Right renal pelvis (tissue), 4 donors: ENCODE measurements around the gene COL4A6. TPM values are rescaled to one million over a fixed set of nuclear protein-coding genes. Genes with fewer than 3 reads are reported as not detected.
"Not testable (repeated sequence)": the region's sequence is repeated elsewhere in the genome, so short reads cannot be mapped to it uniquely, and the experiment has no call there.

Experiments used
- DNase-seq, 4 donors: peaks; one replicate each; pipeline ENCODE4 v3.0.0-alpha.2; 2013; ENCODE audit warnings: low read depth in 4 of 4, low spot score in 3 of 4, missing footprints in 1 of 4
- polyA plus RNA-seq, 4 donors: library from polyadenylated mRNA; unstranded; fragments of 120-200 nt; gene quantifications; one replicate each; pipeline ENCODE4 v1.2.1, GENCODE V29; 2013; ENCODE audit not compliant: insufficient read length in 4 of 4

The COL4A6 gene
- polyA plus RNA-seq: 10 to 100 TPM; 16.6 to 17.8 (median 17.3) TPM

DNA sequence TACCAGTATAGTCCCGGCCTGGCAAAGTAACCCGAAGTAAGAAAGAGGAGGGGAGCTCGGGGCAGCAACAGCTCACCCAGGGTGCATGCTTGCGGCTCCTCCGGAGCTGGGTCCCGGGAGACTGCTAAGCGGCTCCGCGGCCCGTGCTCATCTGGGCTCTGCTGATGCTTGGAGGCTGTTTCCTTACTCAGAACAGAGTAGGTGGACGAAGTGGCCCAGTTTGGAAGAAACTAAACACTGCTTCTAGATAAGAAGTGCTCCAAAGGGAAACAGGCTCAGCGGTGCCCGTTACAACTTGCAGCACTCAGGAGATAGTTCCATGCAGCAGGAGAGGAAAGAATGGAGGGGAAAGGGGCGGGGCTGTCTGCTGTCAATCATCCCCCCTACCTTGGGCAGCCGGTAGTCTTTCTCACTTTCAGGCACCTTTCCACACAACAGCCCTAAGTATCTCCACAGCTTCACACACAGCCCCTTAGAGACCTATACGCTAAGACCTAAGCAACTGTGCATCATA is at the start of gene COL4A6:
Gene COL4A6, minus strand, starts transcription at position 313 of the 514 bp plus-strand sequence. Its CDS starts 226 bp downstream, at position 87.
- no peak for DNase-seq

DNA sequence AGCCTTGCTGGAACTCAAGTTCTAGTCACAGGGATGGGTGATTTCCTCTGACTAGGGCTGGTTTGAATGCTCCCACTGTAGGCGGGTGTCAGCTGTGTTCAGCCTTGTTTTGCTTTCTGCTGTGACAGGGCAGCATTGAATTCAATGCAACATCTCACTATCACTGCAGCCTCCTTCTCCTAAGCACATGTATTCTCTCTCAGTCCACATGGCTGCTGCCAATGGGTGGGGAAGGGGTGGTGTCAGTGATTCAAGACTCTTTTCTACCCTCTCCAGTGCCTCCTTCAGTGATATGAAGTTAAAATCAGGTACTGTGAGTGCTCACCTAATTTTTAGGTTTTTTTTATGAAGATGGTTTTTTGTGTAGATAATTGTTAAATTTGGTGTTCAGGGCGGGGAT is 47.7 kb upstream of the COL4A6 start:
- DNase-seq: no peak

DNA sequence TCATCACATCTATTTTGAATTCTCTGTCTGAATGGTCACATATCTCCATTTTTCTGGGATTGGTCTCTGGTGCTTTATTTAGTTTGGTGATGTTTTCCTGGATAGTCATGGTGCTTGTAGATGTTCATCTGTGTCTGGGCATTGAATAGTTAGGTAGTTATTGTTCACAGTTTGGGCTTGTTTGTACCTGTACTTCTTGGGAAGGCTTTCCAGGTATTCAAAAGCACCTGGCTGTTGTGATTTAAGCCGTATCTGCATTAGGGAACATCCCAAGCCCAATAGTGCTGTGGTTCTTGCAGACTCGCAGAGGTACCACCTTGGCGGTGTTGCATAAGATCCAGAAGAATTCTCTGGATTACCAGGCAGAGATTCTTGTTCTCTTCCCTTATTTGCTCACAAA is 46.0 kb upstream of the COL4A6 start:
- DNase-seq: no peak

DNA sequence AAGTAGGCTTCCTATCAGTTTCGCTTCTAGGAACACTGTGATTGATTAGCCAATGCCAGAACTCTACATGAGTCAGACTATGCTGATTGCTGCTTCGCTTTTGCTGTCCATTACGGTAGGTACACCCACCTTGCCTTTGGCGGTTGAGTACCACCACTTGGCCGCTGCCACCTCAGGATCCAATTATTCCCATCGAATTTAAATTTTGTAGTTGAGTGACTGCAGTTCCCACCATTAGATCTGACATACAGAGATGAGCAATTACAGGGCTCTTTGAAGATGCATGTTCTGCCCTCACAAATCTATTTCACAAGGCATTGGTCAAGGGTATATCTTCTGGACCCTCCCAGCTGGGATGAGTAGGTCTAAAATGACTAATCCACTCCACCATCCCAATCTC is 43.3 kb upstream of the COL4A6 start:
- DNase-seq: not testable (repeated sequence)

DNA sequence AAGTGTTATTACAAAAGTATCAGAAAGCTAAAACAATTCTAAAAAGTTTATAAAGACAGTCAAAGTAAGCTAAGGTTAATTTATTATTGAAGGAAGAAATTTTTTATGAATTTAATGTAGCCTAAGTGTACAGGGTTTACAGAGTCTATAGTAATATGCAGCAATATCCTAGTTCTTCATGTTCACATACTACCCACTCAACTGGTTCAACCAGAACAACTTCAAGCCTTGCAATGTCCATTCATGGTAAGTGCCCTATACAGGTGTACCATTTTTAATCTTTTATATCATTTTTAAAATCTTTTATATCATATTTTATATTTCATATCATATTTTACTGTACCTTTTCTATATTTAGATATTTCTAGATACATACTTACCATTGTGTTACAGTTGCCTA is 35.8 kb upstream of the COL4A6 start:
- no peak for DNase-seq

DNA sequence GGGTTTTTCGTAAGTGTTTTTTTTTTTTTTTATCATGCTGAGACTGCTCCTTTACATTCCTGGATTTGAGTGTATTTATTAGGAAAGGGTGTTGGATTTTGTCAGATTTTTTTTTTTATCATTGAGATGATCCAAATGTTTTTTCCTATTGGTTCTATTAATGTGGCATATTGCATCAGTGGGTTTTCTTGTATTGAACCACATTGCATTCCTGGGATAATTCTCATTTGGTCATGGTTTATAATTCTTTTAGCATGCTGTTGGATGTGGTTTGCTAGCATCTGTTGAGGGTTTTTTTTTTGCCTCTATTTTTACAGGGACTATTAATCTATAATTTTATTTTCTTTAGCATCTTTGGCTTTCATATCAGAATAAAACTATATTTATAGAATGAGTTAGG is 30.3 kb upstream of the COL4A6 start:
- no peak for DNase-seq

DNA sequence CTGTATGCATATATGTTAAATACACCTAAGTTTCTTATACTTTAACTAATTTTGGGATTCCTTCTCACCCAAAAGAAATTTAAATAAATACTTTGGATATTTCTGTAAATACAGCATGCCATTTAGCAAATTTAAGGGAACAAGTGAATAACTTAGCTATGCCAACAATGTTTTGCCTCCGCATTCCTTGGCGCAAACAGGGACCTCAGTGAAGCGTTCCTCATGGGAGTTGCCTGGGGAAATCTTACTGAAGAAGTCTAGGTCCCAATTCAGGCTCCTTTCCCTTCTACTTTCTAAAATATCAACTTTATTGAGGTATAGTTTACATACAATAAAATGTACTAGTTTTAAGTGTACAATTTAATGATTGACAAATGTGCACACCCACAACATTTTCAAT is 26.4 kb upstream of the COL4A6 start:
- no peak for DNase-seq

DNA sequence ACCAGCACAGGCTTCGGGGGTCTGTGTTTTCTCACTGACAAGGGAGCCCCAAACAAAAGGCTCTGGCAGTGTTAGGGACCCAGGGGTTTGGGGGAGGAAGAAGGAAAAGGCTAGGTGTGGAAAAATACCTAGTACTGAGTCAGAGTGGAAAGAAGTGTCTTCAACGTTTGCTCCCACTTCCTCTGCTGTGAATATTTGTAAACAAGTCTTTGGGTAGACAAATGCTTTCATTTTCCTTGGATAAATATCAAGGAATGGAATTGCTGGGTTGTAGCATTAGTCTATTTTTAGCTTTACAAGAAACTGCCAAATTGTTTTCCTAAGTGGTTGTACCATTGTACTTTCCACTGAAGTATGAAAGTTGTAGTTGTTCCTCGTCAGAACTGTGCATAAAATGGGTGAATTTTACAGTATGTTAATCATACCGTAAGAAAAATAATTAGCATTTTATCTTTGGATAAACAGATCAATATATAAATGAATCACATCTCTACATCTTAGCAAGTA is 18.8 kb upstream of the COL4A6 start:
- no peak for DNase-seq

DNA sequence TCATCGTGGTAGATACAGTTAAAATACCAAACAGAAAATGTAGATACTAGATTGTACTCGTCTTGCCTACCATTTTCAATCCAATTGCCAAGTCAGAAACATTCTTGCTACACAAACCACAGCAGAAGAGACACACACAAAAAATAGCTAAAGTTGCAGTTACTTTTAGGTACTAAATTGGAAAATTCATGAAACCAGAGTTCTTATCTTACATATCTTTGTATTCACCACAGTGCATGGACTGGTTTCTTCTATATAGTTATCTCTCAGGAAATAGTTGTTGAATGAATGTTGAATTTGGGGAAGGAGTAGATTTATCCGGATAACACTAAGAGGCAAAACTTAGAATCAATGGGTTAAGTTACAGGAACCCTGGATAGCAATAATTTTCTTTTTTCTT is 15.6 kb upstream of the COL4A6 start:
- DNase-seq: no peak

DNA sequence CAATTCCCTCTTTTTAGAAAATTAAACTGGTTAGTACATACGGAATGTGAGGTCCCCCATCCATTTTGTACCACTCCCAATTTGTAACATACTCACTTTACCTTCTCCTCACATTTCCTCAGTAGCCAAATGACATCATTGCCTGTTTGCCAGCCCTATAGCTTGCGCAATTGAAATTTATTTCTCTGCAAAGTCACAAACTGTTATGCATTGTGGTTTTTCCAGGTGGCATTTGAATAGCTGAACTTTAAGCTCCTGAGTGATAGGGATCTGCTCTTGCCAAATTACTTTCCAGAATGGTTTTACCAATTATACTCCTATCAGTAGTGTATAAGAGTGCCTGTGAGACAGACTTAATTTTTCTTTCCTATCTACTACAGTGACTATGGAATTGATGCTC is 9.1 kb upstream of the COL4A6 start:
- DNase-seq: no peak

DNA sequence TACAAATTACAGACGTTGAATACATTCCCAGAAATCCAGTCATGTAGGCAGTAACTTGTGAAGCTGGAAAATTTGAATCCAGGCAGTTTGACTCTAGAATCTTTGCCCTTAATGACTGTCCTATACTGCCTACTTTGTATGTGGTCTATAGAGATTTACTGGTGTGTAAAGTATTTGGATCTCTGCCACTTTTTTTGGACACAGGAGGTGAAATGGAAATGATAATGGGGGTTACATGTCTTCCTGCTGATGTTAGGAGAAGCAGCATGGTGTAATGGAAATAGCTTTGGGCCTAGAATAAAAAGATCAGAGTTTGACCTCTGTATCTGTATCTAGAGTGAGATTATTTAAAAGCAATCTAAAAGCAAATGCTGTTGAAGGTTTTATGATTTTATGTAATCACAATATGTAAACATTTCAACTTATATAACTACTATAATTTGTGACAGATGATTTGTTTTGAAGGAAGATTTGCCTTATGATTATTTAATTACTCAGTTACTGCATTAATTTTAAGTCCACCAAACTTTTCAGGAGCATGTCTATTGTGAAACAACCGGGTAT is 4.8 kb upstream of the COL4A6 start:
- no peak for DNase-seq

DNA sequence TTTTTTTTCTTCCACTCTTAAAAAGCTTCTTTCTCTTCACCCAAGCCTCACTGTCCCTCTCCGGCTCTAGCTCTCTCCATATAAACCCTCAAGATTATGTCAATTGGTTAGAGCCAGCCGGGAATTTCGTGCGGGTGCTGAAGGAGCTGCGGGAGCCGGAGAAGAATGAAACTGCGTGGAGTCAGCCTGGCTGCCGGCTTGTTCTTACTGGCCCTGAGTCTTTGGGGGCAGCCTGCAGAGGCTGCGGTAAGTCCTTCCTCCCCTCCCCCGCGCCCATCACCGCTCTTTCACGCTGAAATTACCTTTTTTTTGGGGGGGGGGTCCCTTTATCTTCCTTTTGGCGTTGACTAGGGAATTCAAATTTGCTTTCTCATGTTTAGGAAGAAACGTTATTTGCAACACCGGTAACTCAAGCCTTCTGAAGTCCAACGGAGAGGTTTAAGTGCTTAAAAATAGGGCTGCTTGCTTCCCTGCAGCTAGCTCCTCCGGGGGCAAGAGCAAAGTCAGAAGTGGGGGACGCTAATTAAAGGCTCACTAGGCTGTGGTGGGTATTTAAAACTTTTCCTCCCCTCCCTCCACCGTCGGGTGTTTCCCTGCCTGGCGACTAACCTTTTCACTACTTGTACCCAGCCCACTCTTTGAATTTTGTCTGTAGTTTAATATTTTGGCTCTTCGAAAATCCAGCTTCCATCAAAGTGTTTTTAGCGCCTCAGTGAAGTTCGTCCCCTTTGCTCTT is 1.9 kb upstream of the COL4A6 start:
- DNase-seq: no peak

DNA sequence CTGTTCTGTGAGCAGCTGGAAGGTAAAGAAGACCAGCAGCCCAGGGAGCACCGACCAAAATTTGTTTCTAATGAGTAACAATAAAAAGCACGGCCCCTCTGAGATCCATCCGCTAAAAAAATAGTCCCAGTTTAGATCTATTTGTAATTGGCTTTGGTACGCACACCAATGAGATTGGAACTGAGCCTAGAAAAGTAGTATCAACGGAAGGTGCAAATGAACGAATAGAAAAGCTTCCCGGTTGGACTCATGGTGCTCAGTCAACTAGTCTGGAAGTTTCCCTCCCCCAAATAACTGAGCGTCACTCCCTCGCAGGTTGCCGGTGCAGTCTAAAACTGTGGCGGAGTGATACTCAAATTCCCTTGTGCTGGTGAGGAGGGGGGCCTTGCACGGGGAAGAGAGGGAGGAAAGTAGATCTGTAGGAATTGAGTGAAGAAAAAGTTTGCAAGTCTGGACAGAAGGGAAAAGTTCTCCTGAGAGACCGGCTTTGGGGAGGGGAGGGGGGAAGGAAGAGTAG is 1.3 kb upstream of the COL4A6 start, which contains the start of gene COL4A5:
Gene COL4A5, plus strand, starts transcription at position 413 of the 517 bp plus-strand sequence. CDS start 288 bp downstream, outside the sequence.
- DNase-seq: peak in 3 of 4 donors; percentile 47 to 74 (median 67)

DNA sequence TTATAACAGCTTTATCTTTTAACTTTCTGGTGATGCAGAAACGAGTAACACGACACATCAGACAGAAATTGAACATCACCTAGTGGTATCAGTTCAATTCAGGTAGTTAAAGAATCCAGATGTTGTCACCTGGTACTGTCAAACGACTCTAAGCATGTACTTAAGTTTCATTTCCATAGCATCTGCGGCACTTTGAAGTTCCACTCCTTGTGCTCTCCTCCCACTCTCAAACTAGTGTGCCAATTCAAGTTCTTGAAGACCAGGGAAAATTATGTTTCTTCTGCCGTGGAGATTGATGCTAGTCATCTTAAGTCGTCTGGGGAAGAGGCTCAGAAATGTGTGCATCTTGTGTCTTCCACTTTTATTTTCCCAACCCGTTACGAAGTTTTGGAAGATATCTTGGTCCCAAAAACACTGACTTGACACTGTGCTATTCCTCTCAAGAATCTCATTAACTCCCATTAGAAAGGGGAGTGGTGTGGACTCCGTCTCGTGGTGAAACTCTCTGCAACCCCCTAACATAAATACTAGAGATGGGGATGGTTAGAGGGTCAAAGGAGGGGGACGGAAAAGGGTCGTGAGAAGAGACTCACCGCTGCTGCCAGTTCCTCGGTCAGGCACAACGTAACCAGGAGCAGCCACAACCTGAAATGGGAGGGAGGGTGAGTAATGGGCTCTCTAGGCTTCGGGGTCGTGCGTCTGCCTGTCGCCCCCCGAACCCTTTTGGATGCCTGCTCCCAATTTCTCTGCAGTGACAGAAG is 693 bp downstream of the COL4A6 start:
- no peak for DNase-seq

DNA sequence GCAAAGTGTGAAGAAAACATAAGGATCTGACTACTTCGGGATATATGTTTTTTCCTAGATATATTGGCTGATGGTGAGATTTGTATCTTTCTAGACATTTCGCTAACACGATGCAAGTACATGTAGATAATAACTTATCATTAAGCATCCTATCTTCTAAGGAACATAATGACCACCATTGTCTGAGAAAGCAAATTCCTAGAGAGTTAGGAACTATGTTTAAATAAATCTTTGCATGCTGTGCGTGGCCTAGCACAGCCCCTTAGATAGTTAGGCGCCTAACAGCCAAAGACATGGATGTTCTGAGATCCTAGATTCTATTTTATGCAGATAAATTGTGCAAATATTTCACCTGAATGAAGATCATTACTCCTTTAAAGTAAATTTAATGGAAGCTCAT is 3.0 kb downstream of the COL4A6 start:
- DNase-seq: no peak

DNA sequence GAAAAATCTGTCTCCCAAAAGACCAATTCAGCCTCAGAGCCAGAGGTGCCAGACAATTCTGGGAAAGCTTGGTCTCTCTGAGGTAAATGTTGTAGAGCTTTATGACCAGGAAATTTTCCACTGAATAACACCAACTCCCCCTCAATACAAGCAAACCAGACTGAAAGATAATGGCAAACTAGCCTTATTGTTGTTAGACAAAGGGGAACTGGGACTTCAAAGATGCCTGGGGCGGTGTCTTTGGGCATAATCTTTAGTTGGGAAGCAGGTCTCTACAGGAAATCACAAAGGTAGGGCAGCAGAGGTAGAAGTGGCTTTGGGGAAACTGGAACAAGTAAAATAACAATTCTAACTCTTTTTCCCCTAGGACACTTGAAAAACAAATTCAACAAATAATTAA is 12.0 kb downstream of the COL4A6 start:
- DNase-seq: no peak

DNA sequence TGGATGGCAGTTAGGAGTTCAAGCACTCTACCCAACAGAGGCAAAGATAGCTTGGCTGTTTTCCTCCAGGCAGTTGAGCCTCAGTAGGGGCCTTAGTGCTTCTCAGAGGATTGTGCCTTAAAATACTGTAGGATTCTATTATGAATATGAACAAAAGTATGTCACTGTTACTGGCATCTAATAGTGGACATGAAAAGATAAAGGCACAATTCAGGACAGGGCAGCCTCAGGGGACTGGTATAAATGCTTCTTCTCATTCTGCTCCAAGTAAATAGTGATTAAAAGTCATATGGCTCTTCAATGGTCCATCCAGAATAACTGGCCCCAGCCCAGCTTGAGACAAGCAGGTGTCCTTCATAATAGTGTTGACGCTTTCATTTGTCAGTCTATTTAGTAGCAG is 17.7 kb downstream of the COL4A6 start:
- DNase-seq: no peak

DNA sequence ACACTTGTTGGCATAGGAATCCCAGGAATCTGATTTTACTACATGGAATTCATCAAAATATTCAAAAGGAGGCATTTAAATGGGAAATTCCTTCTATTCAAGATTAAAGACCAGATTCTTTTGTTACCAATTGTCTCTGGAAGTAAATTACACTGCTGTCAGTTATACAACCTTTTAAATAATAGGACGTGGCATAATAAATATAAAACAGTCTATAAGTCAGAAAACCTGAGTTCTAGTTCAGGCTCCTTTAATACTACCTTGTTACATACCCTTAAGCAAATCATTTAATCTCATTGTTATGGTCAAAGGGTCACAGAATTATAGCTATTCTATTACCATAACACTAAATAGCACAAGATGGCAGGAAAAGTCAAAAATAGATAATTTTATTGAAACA is 18.8 kb downstream of the COL4A6 start:
- no peak for DNase-seq

DNA sequence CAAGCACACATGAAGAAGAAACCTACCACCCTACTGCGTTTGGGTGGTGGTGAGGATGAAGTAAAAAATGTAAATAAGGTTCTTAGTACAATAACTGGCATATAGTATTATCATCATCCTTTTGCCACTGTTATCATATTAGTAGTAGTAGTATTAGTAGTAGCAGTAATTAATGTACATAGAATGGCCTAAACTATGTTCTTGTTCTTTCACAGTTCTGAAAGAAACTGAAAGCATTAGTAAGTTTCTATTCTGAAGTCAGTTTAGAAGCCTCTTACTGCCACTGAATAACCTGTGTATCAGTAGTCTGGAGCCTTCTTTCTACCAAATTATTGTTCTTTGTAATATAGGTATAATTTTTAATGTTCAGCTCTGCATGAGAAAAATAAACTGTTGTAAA is 21.0 kb downstream of the COL4A6 start:
- DNase-seq: no peak

DNA sequence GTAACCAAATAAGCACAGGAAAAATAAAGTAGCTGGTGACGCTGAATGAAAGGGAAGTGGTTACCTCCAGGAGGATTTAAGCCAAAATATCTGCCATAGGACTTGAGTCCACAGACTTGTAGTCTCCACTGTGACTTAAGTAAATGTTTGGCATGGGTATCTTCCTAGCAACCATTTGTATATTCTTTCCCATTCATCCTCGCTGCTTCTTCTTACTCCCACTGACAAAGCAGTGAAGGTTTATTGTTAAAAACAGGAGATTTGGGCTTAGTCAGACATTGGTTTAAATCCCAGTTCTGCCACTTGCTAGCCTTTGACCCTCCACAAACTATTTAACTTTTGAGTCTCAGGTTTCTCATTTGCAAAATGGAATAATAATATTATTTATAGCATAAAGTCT is 22.3 kb downstream of the COL4A6 start:
- no peak for DNase-seq

DNA sequence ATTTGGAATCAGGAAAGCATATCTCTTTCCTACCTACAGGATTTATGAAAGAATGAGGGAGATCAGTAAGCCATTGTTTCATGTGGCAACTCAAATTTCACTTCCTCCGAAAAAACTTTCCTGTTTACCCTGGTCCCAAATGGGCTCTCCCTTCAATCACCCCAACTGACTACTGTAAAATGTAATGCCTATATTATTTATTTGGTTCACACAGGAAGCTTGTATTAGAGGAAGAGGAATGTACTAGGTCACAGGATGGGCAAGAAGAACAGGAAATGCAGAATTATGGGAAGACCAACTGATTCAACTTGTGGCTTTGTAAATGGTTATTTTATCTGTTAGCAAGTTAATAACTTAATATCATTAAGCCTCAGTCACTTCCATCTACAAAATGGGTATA is 23.1 kb downstream of the COL4A6 start:
- DNase-seq: no peak
